ENCODE results near the gene RPL22.

GRCh38 chr1:6200188-6200809, 904 bp upstream of the RPL22 start:
- TF ChIP-seq CTCF (IDR thresholded peaks at IDR 0.05 in 8 of 11, conservative IDR thresholded peaks at IDR 0.05 in 3 of 11) (no peak), POLR2A (IDR thresholded peaks at IDR 0.05) (no peak), POLR2AphosphoS5 (IDR thresholded peaks at IDR 0.05) (no peak)

All from spleen (tissue), 7 donors.